Urinary bladder (tissue), 4 donors: Measurements from ENCODE around the gene TMEM98. TPM values are rescaled to one million over a fixed set of nuclear protein-coding genes. Genes with fewer than 3 reads are reported as not detected.
"Not testable (repeated sequence)": the region's sequence is repeated elsewhere in the genome, so short reads cannot be mapped to it uniquely, and the experiment has no call there.

Experiments
- DNase-seq: peaks from one replicate; pipeline ENCODE4 v3.0.0-alpha.2; 2015; ENCODE audit errors: extremely low spot score
- H3K27ac ChIP-seq: one replicate; pipeline ENCODE4 v1.5.1; 2013; ENCODE audit warnings: low read depth, mild to moderate bottlenecking, moderate library complexity
- H3K36me3 ChIP-seq: one replicate; pipeline ENCODE4 v1.6.1; 2013; ENCODE audit warnings: mild to moderate bottlenecking, moderate library complexity; ENCODE audit not compliant: insufficient read depth
- H3K4me1 ChIP-seq: one replicate; pipeline ENCODE4 v1.6.1; 2013; ENCODE audit warnings: mild to moderate bottlenecking, moderate library complexity; ENCODE audit not compliant: insufficient read depth
- H3K4me3 ChIP-seq: one replicate; pipeline ENCODE4 v1.5.1; 2013; ENCODE audit warnings: low read depth, low read length
- WGBS: extraction: QIAGEN DNeasy Blood & Tissue Kit; methylation state at CpG from one replicate; pipeline ENCODE4 v1.1.7; 2013; 5-methylcytosine and 5-hydroxymethylcytosine counted together
- polyA plus RNA-seq: library from polyadenylated mRNA; stranded (reverse); fragments of 200-250 nt; gene quantifications from one replicate; pipeline ENCODE4 v1.2.3, GENCODE V29; 2013
- total RNA-seq: library from RNA; depleted of rRNA; stranded (reverse); fragments of >200 nt; gene quantifications from one replicate; pipeline ENCODE4 v1.2.3, GENCODE V29; 2014
- donor health status: healthy with polysubstance abuse.
- donor health status: healthy.

TMEM98 gene
- total and polyA plus RNA-seq, 2 donors, result 79.7 to 86.3 TPM

- H3K4me1 ChIP-seq, DNase-seq, H3K27ac ChIP-seq, H3K36me3 ChIP-seq, H3K4me3 ChIP-seq: not testable (repeated sequence)
- 62% methylated on average over 2 of the region's 2 CpGs for WGBS
These were observed 59.9 kb downstream of the TMEM98 start for GRCh38 chr17:32987868-32988267.

- WGBS, result 70% methylated on average over 3 of the region's 3 CpGs
- Histone ChIP-seq H3K4me1 (no peaks in the 10 kb centered on the region), H3K36me3 (no peaks in the 10 kb centered on the region), H3K27ac (no peak overlapping the region), H3K4me3 (no peak overlapping the region)
- no peak for DNase-seq
These were observed 60.6 kb downstream of the TMEM98 start for GRCh38 chr17:32988481-32989101.

GRCh38 chr17:32992321-32993033 lies 64.5 kb downstream of the TMEM98 start:
- WGBS, result 51% methylated on average over 13 of the region's 13 CpGs
- no peak for DNase-seq
- no peak overlapping the region for H3K4me3 ChIP-seq
- H3K36me3 ChIP-seq, result no peaks in the 10 kb centered on the region
- H3K4me1 ChIP-seq, result no peaks in the 10 kb centered on the region
- H3K27ac ChIP-seq, result no peak overlapping the region

- no peaks in the 10 kb centered on the region for H3K36me3 ChIP-seq
- no peak overlapping the region for H3K4me3 ChIP-seq
- DNase-seq, result no peak
- no peaks in the 10 kb centered on the region for H3K4me1 ChIP-seq
- no peak overlapping the region for H3K27ac ChIP-seq
- 75% methylated on average over 9 of the region's 9 CpGs for WGBS
These were observed 66.0 kb downstream of the TMEM98 start for GRCh38 chr17:32993977-32994376.

Other genes starting within 250 kb of the TMEM98 start
- gene MYO1D, start 51.0 kb upstream of the TMEM98 start, total RNA-seq, result 31.7 TPM
- 18.7 TPM for gene MYO1D, start 51.0 kb upstream of the TMEM98 start, polyA plus RNA-seq
- not detected for gene SPACA3, start 63.7 kb downstream of the TMEM98 start, total RNA-seq
- gene SPACA3, start 63.7 kb downstream of the TMEM98 start, polyA plus RNA-seq, result not detected